ENCODE results near the gene IL25.
"Not testable (repeated sequence)": the region's sequence is repeated elsewhere in the genome, so short reads cannot be mapped to it uniquely, and the experiment has no call there.

IL25 gene

GRCh38 chr14:23375527-23376251 is 3.1 kb downstream of the IL25 start:
- no peak for DNase-seq (ENCODE audit: low read depth)

GRCh38 chr14:23376482-23377197 is 4.0 kb downstream of the IL25 start, which contains the start of gene CMTM5:
CMTM5 (plus strand) TSS chr14:23377046; CDS start chr14:23377252, 206 bp downstream.
- DNase-seq (ENCODE audit: low read depth) = no peak

GRCh38 chr14:23377198-23377550 is 4.6 kb downstream of the IL25 start:
- no peak for DNase-seq (ENCODE audit: low read depth)

GRCh38 chr14:23377573-23378563 is 5.3 kb downstream of the IL25 start:
- DNase-seq (ENCODE audit: low read depth) = no peak

- no peak for DNase-seq (ENCODE audit: low read depth)
These were observed 6.1 kb downstream of the IL25 start for GRCh38 chr14:23378612-23379220.

GRCh38 chr14:23379366-23380196 is 7.0 kb downstream of the IL25 start:
- no peak for DNase-seq (ENCODE audit: low read depth)

GRCh38 chr14:23380197-23380914 is 7.7 kb downstream of the IL25 start:
- no peak for DNase-seq (ENCODE audit: low read depth)

- no peak for DNase-seq (ENCODE audit: low read depth)
These were observed 8.4 kb downstream of the IL25 start for GRCh38 chr14:23380976-23381375.

GRCh38 chr14:23381871-23382270 is 9.3 kb downstream of the IL25 start:
- DNase-seq (ENCODE audit: low read depth) = no peak

- no peak for DNase-seq (ENCODE audit: low read depth)
These were observed 9.7 kb downstream of the IL25 start for GRCh38 chr14:23382276-23382675.

GRCh38 chr14:23382731-23383440 is 10.3 kb downstream of the IL25 start:
- DNase-seq (ENCODE audit: low read depth) = no peak

- no peak for DNase-seq (ENCODE audit: low read depth)
These were observed 11.9 kb downstream of the IL25 start for GRCh38 chr14:23384364-23385080.

- DNase-seq (ENCODE audit: low read depth) = no peak
These were observed 12.6 kb downstream of the IL25 start for GRCh38 chr14:23385244-23385641.

- DNase-seq (ENCODE audit: low read depth) = no peak
These were observed 13.1 kb downstream of the IL25 start for GRCh38 chr14:23385642-23386265.

- DNase-seq (ENCODE audit: low read depth) = not testable (repeated sequence)
These were observed 13.7 kb downstream of the IL25 start for GRCh38 chr14:23386266-23386657.

GRCh38 chr14:23386999-23387398 is 14.4 kb downstream of the IL25 start:
- no peak for DNase-seq (ENCODE audit: low read depth)

- DNase-seq (ENCODE audit: low read depth) = no peak
These were observed 15.6 kb downstream of the IL25 start for GRCh38 chr14:23387916-23388882.
